Smooth muscle cell (in vitro differentiated cells): ENCODE measurements around the gene DSP. TPM values are rescaled to one million over a fixed set of nuclear protein-coding genes. Genes with fewer than 3 reads are reported as not detected.

ENCODE experiments used
- DNase-seq: peaks from one replicate; lab custom pipeline; 2025; ENCODE audit not compliant: unreplicated experiment; lab: John Stamatoyannopoulos, UW
- H2AFZ ChIP-seq: fragments of 200-600 bp; sonication (generic); 2 replicates; pipeline ENCODE4 v1.6.0; 2016; ENCODE audit warnings: antibody characterized with exemption, low read depth, mild to moderate bottlenecking
- H3F3A ChIP-seq: fragments of 200-600 bp; sonication (generic); 2 replicates; pipeline ENCODE4 v1.6.0; 2017; ENCODE audit warnings: antibody characterized with exemption, low read depth
- H3K27ac ChIP-seq: fragments of 200-600 bp; sonication (generic); 2 replicates; pipeline ENCODE4 v1.5.1; 2016; ENCODE audit warnings: low read depth, mild to moderate bottlenecking
- H3K27me3 ChIP-seq: fragments of 200-600 bp; sonication (generic); 2 replicates; pipeline ENCODE4 v1.6.1; 2016; ENCODE audit warnings: low read depth, mild to moderate bottlenecking
- H3K36me3 ChIP-seq: fragments of 200-600 bp; sonication (generic); 2 replicates; pipeline ENCODE4 v1.5.1; 2016; ENCODE audit warnings: low read depth
- H3K4me1 ChIP-seq: fragments of 200-600 bp; sonication (generic); 2 replicates; pipeline ENCODE4 v1.5.1; 2016; ENCODE audit warnings: low read depth
- H3K4me2 ChIP-seq: fragments of 200-600 bp; sonication (generic); 2 replicates; pipeline ENCODE4 v1.6.0; 2016; ENCODE audit warnings: mild to moderate bottlenecking
- H3K4me3 ChIP-seq: fragments of 200-600 bp; sonication (generic); 2 replicates; pipeline ENCODE4 v1.5.1; 2016; ENCODE audit warnings: mild to moderate bottlenecking
- H3K79me2 ChIP-seq: fragments of 200-600 bp; sonication (generic); 2 replicates; pipeline ENCODE4 v1.6.0; 2016; ENCODE audit warnings: low read depth, mild to moderate bottlenecking
- H3K9ac ChIP-seq: fragments of 200-600 bp; sonication (generic); 2 replicates; pipeline ENCODE4 v1.6.0; 2016; ENCODE audit warnings: low read depth
- H3K9me3 ChIP-seq: fragments of 200-600 bp; sonication (generic); replicated peaks from 2 replicates; pipeline ENCODE4 v1.5.1; 2016; ENCODE audit warnings: low read depth
- H4K20me1 ChIP-seq: fragments of 200-600 bp; sonication (generic); 2 replicates; pipeline ENCODE4 v1.6.0; 2016; ENCODE audit warnings: low read depth
- CTCF ChIP-seq: fragments of 200-600 bp; sonication (generic); IDR thresholded peaks from 2 replicates; pipeline ENCODE4 v1.5.1; 2017; ENCODE audit warnings: borderline replicate concordance, mild to moderate bottlenecking, antibody characterized with exemption; ENCODE audit not compliant: insufficient read depth, poor library complexity, severe bottlenecking
- WGBS: methylation state at CpG from one replicate; pipeline ENCODE4 v1.1.7; 2016; ENCODE audit warnings: low lambda C conversion rate; 5-methylcytosine and 5-hydroxymethylcytosine counted together
- polyA plus RNA-seq: library from polyadenylated mRNA; unstranded; fragments of >200 nt; fragmentation: Nextera tagmentation; extraction: Ambion mirVana; gene quantifications from 2 replicates; pipeline ENCODE4 v1.2.1, GENCODE V29; 2016
- total RNA-seq: library from RNA; depleted of rRNA; stranded (reverse); fragments of >200 nt; gene quantifications from 2 replicates; pipeline ENCODE4 v1.2.3, GENCODE V29; 2014

The DSP gene
- total and polyA plus RNA-seq, 2 experiments from 2014 or later, result 64.1 to 347 TPM

- DNase-seq, result no peak
- TF ChIP-seq CTCF, result no peak
- H3K4me1 ChIP-seq, result peaks cover 4% of the 10 kb centered on the region
- H3K27ac ChIP-seq, result no peak overlapping the region
- 94% methylated on average over 2 of the region's 2 CpGs for WGBS
- H3K9ac ChIP-seq, result no peak overlapping the region
- H3K4me2 ChIP-seq, result no peak overlapping the region
- H3K9me3 ChIP-seq, result no peaks in the 10 kb centered on the region
- no peaks in the 10 kb centered on the region for H3K36me3 ChIP-seq
- no peak overlapping the region for H3K4me3 ChIP-seq
- H3F3A ChIP-seq, result no peaks in the 10 kb centered on the region
- H2AFZ ChIP-seq, result no peak overlapping the region
- no peaks in the 10 kb centered on the region for H4K20me1 ChIP-seq
- no peaks in the 10 kb centered on the region for H3K27me3 ChIP-seq
- no peaks in the 10 kb centered on the region for H3K79me2 ChIP-seq
These were observed 26.1 kb upstream of the DSP start for GRCh38 chr6:7515363-7515762.

GRCh38 chr6:7518877-7519276 is 22.6 kb upstream of the DSP start:
- Histone ChIP-seq H3K27ac (no peak overlapping the region), H3K4me2 (no peak overlapping the region), H3K9ac (no peak overlapping the region), H3F3A (no peaks in the 10 kb centered on the region), H3K27me3 (no peaks in the 10 kb centered on the region), H3K4me1 (peaks cover 4% of the 10 kb centered on the region), H3K79me2 (no peaks in the 10 kb centered on the region), H3K36me3 (no peaks in the 10 kb centered on the region), H4K20me1 (no peaks in the 10 kb centered on the region), H3K4me3 (no peak overlapping the region), H3K9me3 (no peaks in the 10 kb centered on the region), H2AFZ (no peak overlapping the region)
- no peak for DNase-seq
- TF ChIP-seq CTCF, result no peak
- WGBS, result 89% methylated on average over 8 of the region's 8 CpGs

DNA sequence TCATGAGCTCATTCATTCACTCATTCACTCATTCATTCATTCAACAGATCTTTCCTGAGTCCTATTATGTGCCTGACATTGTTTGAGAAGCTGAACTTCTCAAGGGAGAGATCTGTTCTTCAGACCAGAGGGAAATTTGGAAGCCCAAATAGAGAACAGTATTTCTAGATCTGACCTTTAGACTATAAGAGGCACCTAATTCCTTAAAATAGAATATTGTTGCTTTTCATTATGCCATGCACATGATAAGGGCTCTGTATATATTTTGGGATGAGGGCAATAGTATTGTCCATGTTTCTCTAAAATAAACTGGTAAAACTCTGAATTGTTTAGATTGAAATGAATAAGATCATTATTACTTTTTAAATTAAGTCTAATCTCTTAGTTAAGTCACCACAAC is 18.6 kb upstream of the DSP start:
- no peak for DNase-seq
- H3K79me2 ChIP-seq, result no peaks in the 10 kb centered on the region
- no peak overlapping the region for H3K27ac ChIP-seq
- no peak overlapping the region for H3K9ac ChIP-seq
- peaks cover 4% of the 10 kb centered on the region for H3K4me1 ChIP-seq
- H3K4me2 ChIP-seq, result no peak overlapping the region
- no peaks in the 10 kb centered on the region for H4K20me1 ChIP-seq
- H3K4me3 ChIP-seq, result no peak overlapping the region
- H3K36me3 ChIP-seq, result no peaks in the 10 kb centered on the region
- H3F3A ChIP-seq, result no peaks in the 10 kb centered on the region
- H2AFZ ChIP-seq, result no peak overlapping the region
- no peaks in the 10 kb centered on the region for H3K27me3 ChIP-seq
- TF ChIP-seq CTCF, result no peak
- no peaks in the 10 kb centered on the region for H3K9me3 ChIP-seq

DNA sequence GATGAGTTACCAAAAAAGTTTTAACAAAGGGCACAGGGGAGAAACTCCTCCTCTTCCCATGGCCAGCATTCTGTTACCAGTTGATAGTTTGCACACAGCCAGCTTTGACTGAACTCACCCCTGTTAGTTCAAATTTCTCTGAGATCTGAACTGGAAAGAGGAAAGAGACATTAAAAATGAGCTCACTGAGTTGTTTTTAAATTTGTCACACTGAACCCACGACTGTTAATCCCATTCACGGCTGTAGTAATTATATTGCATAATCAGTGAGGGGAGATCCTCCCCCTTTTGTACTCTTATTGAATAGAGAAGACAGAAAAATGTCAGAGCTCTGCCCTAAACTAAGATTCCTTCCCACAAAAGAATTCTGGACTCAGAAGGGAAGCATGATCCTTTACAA is 17.5 kb upstream of the DSP start:
- no peak for DNase-seq
- H3K27ac ChIP-seq, result no peak overlapping the region
- no peaks in the 10 kb centered on the region for H4K20me1 ChIP-seq

More for the DNA sequence above, 17.5 kb upstream of the DSP start:
- Histone ChIP-seq H3K4me3 (no peak overlapping the region), H3K9me3 (no peaks in the 10 kb centered on the region), H3F3A (peaks cover 5% of the 10 kb centered on the region), H3K4me2 (no peak overlapping the region), H2AFZ (peak overlapping the region; percentile 51), H3K9ac (peak overlapping the region; percentile 21), H3K79me2 (no peaks in the 10 kb centered on the region), H3K36me3 (no peaks in the 10 kb centered on the region), H3K27me3 (no peaks in the 10 kb centered on the region), H3K4me1 (peaks cover 6% of the 10 kb centered on the region)
- 17% methylated on average over 2 of the region's 2 CpGs for WGBS
- TF ChIP-seq CTCF, result no peak
